T-helper 17 cell (primary cell): ENCODE data around the gene NSUN6. TPM values are rescaled to one million over a fixed set of nuclear protein-coding genes. Genes with fewer than 3 reads are reported as not detected.
A peak's percentile ranks its signal among the peaks of the same experiment; 100 is the strongest.

Experiments
- ATAC-seq: fragments of 150-1000 bp; cut with Tn5 transposase; 2 replicates; pipeline ENCODE4 v1.10.0; 2021; ENCODE audit warnings: mild to moderate bottlenecking, moderate library complexity
- DNase-seq, 3 donors: peaks; one replicate each; pipeline versions ENCODE4 v3.0.0 to v3.0.0-alpha.2; 2020 to 2021
- H3K9me3 ChIP-seq: one replicate; pipeline ENCODE4 v1.7.0; 2013; ENCODE audit warnings: low read length, mild to moderate bottlenecking; ENCODE audit not compliant: control insufficient read depth, poor library complexity, severe bottlenecking
- H3K27ac Mint-ChIP-seq: one replicate; pipeline ENCODE4 v1.8.0; 2022; ENCODE audit warnings: mild to moderate bottlenecking, moderate library complexity, mixed read lengths
- H3K27me3 Mint-ChIP-seq: one replicate; pipeline ENCODE4 v1.8.0; 2022; ENCODE audit warnings: mixed read lengths
- H3K36me3 Mint-ChIP-seq: one replicate; pipeline ENCODE4 v1.8.0; 2022; ENCODE audit warnings: low read depth, mixed read lengths
- H3K4me1 Mint-ChIP-seq: one replicate; pipeline ENCODE4 v1.8.0; 2022; ENCODE audit warnings: mild to moderate bottlenecking, mixed read lengths
- H3K4me3 Mint-ChIP-seq: one replicate; pipeline ENCODE4 v1.8.0; 2022; ENCODE audit warnings: mild to moderate bottlenecking, moderate library complexity, mixed read lengths
- total RNA-seq, 4 donors: library from RNA in 2 of 4; stranded (reverse) in 2 of 4; gene quantifications; one replicate each; pipeline ENCODE4 v1.2.3 and lab custom pipeline; 2022 to 2026

NSUN6 gene
- total RNA-seq, 2 donors from 2014 or later = 22.2 to 36.9 TPM

GRCh38 chr10:18675086-18675801 is 23.9 kb upstream of the NSUN6 start:
- H3K4me3 Mint-ChIP-seq = no peak overlapping the region
- DNase-seq (no peak), ATAC-seq (no peak)
- no peaks in the 10 kb centered on the region for H3K9me3 ChIP-seq
- H3K27me3 Mint-ChIP-seq = no peaks in the 10 kb centered on the region
- H3K27ac Mint-ChIP-seq = no peak overlapping the region
- H3K36me3 Mint-ChIP-seq = no peaks in the 10 kb centered on the region
- H3K4me1 Mint-ChIP-seq = no peaks in the 10 kb centered on the region

GRCh38 chr10:18668026-18668425 is 16.6 kb upstream of the NSUN6 start:
- H3K9me3 ChIP-seq = no peaks in the 10 kb centered on the region
- no peaks in the 10 kb centered on the region for H3K27me3 Mint-ChIP-seq
- no peak overlapping the region for H3K27ac Mint-ChIP-seq
- ATAC-seq (no peak), DNase-seq (no peak)
- no peaks in the 10 kb centered on the region for H3K36me3 Mint-ChIP-seq
- no peak overlapping the region for H3K4me3 Mint-ChIP-seq
- H3K4me1 Mint-ChIP-seq = peaks cover 21% of the 10 kb centered on the region

GRCh38 chr10:18666810-18667209 is 15.4 kb upstream of the NSUN6 start:
- H3K9me3 ChIP-seq = no peaks in the 10 kb centered on the region
- DNase-seq (no peak), ATAC-seq (no peak)
- H3K4me3 Mint-ChIP-seq = no peak overlapping the region
- H3K27me3 Mint-ChIP-seq = no peaks in the 10 kb centered on the region
- H3K36me3 Mint-ChIP-seq = no peaks in the 10 kb centered on the region
- no peak overlapping the region for H3K27ac Mint-ChIP-seq
- peaks cover 29% of the 10 kb centered on the region for H3K4me1 Mint-ChIP-seq

GRCh38 chr10:18665815-18666558 is 14.6 kb upstream of the NSUN6 start:
- H3K9me3 ChIP-seq = no peaks in the 10 kb centered on the region
- Mint-ChIP-seq H3K27me3 (no peaks in the 10 kb centered on the region), H3K36me3 (peaks cover 2% of the 10 kb centered on the region), H3K4me1 (peaks cover 38% of the 10 kb centered on the region), H3K27ac (no peak overlapping the region), H3K4me3 (no peak overlapping the region)
- DNase-seq = no peak
- ATAC-seq = no peak

GRCh38 chr10:18664841-18665478 is 13.6 kb upstream of the NSUN6 start:
- Mint-ChIP-seq H3K4me3 (peak overlapping the region; percentile 19), H3K4me1 (peaks cover 44% of the 10 kb centered on the region), H3K27ac (no peak overlapping the region), H3K36me3 (peaks cover 2% of the 10 kb centered on the region), H3K27me3 (no peaks in the 10 kb centered on the region)
- no peak for DNase-seq
- H3K9me3 ChIP-seq = no peaks in the 10 kb centered on the region
- no peak for ATAC-seq

- Mint-ChIP-seq H3K27ac (peak overlapping the region; percentile 96), H3K27me3 (no peaks in the 10 kb centered on the region), H3K36me3 (peaks cover 2% of the 10 kb centered on the region), H3K4me3 (peak overlapping the region; percentile 70), H3K4me1 (peaks cover 45% of the 10 kb centered on the region)
- ATAC-seq (no peak), DNase-seq (no peak)
- H3K9me3 ChIP-seq = no peaks in the 10 kb centered on the region
Measured at GRCh38 chr10:18660816-18661431, 9.5 kb upstream of the NSUN6 start.

- DNase-seq = no peak
- ATAC-seq = peak; percentile 14
- H3K27me3 Mint-ChIP-seq = no peaks in the 10 kb centered on the region
- no peaks in the 10 kb centered on the region for H3K9me3 ChIP-seq
- peaks cover 35% of the 10 kb centered on the region for H3K4me1 Mint-ChIP-seq
- peaks cover 2% of the 10 kb centered on the region for H3K36me3 Mint-ChIP-seq
- peak overlapping the region; percentile 96 for H3K27ac Mint-ChIP-seq
- H3K4me3 Mint-ChIP-seq = peak overlapping the region; percentile 99
Measured at GRCh38 chr10:18659819-18660535, 8.6 kb upstream of the NSUN6 start.

GRCh38 chr10:18659125-18659818 is 7.9 kb upstream of the NSUN6 start, which contains the start of gene ARL5B:
ARL5B (plus strand) TSS chr10:18659431; CDS start chr10:18659638, 207 bp downstream.
- Mint-ChIP-seq H3K36me3 (peaks cover 3% of the 10 kb centered on the region), H3K4me1 (peaks cover 33% of the 10 kb centered on the region), H3K27me3 (no peaks in the 10 kb centered on the region), H3K27ac (peak within 1 kb of the TSS; percentile 96), H3K4me3 (peak within 1 kb of the TSS; percentile 99)
- ATAC-seq (peak; percentile 95), DNase-seq (peak; percentile 88 to 96 (median 94))
- H3K9me3 ChIP-seq = no peaks in the 10 kb centered on the region

- H3K9me3 ChIP-seq = no peaks in the 10 kb centered on the region
- peaks cover 5% of the 10 kb centered on the region for H3K36me3 Mint-ChIP-seq
- peak overlapping the region; percentile 99 for H3K4me3 Mint-ChIP-seq
- ATAC-seq (no peak), DNase-seq (no peak)
- H3K4me1 Mint-ChIP-seq = peaks cover 29% of the 10 kb centered on the region
- H3K27me3 Mint-ChIP-seq = no peaks in the 10 kb centered on the region
- peak overlapping the region; percentile 96 for H3K27ac Mint-ChIP-seq
Measured at GRCh38 chr10:18658271-18659124, 7.1 kb upstream of the NSUN6 start.

GRCh38 chr10:18656724-18657123 is 5.3 kb upstream of the NSUN6 start:
- no peak overlapping the region for H3K4me3 Mint-ChIP-seq
- no peaks in the 10 kb centered on the region for H3K9me3 ChIP-seq
- DNase-seq = no peak
- H3K36me3 Mint-ChIP-seq = peaks cover 5% of the 10 kb centered on the region
- no peak for ATAC-seq
- H3K27me3 Mint-ChIP-seq = no peaks in the 10 kb centered on the region
- peaks cover 21% of the 10 kb centered on the region for H3K4me1 Mint-ChIP-seq
- H3K27ac Mint-ChIP-seq = no peak overlapping the region

GRCh38 chr10:18653112-18653511 is 1.7 kb upstream of the NSUN6 start:
- ATAC-seq (no peak), DNase-seq (no peak)
- peak overlapping the region; percentile 97 for H3K27ac Mint-ChIP-seq
- H3K36me3 Mint-ChIP-seq = peaks cover 3% of the 10 kb centered on the region
- H3K27me3 Mint-ChIP-seq = no peaks in the 10 kb centered on the region
- no peak overlapping the region for H3K4me3 Mint-ChIP-seq
- no peaks in the 10 kb centered on the region for H3K9me3 ChIP-seq
- peaks cover 19% of the 10 kb centered on the region for H3K4me1 Mint-ChIP-seq
